Measurements from ENCODE around the gene PLCH1.
A peak's percentile ranks its signal among the peaks of the same experiment; 100 is the strongest.

Gene PLCH1

DNA sequence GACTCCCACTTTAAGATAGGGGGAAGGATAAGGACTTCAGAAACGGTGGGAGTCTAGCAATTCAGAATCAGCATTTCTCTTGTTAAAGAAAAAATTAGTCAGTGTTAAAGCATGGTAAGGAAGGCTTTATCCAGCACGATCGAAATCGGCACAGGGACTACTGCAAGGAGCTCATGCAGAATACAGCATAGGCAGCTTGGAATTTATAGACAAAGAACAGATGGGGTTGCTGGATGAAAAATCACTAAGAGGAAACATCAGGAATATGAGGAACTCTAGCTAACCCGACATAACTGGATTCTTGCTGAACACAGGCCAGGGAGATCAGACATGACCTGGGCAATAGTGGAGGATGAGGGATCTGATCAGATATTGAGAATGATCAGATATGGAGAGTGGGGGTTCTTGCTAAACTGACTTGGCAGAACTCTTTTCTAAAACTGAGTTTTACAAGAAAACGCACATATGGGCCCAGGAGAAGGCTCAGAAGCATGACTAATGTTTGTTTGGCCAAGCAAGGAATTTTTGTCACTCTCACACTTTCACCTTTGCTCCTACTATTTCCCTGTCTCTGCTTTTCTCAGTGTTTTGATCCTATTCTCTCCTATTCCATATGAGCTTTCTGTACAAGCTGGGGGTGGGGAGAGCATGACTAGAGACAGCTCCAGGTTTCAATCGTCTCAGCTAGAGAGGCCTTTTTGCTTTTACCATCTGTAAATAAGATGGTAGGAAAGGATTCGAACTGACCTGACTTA is 3.9 kb upstream of the PLCH1 start:
- Mint-ChIP-seq H3K9me3 (no peaks in the 10 kb centered on the region), H3K4me1 (peaks cover 12% of the 10 kb centered on the region), H3K27ac (no peak overlapping the region), H3K36me3 (no peaks in the 10 kb centered on the region), H3K27me3 (peaks cover 13% of the 10 kb centered on the region), H3K4me3 (no peak overlapping the region)
- ATAC-seq: no peak

DNA sequence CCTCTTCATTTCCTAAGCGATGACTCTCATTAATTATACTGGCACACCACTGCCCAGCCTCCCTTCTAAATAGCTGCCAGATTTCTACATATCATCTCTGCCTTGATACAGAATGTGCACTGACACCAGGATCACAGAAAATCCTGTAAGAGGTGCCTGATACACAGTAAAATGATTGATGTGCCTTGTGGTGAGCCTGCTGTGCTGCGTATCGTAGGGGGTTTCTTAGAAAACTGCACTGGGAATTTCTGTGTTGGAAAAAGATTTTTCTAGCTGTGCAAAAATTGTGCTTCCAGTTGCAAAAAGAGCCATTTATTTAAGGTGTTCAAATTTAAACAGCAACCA is 3.0 kb upstream of the PLCH1 start:
- no peaks in the 10 kb centered on the region for H3K9me3 Mint-ChIP-seq
- ATAC-seq: no peak
- H3K4me1 Mint-ChIP-seq: peaks cover 12% of the 10 kb centered on the region
- H3K27me3 Mint-ChIP-seq: peaks cover 16% of the 10 kb centered on the region
- H3K27ac Mint-ChIP-seq: no peak overlapping the region
- no peaks in the 10 kb centered on the region for H3K36me3 Mint-ChIP-seq
- no peak overlapping the region for H3K4me3 Mint-ChIP-seq

DNA sequence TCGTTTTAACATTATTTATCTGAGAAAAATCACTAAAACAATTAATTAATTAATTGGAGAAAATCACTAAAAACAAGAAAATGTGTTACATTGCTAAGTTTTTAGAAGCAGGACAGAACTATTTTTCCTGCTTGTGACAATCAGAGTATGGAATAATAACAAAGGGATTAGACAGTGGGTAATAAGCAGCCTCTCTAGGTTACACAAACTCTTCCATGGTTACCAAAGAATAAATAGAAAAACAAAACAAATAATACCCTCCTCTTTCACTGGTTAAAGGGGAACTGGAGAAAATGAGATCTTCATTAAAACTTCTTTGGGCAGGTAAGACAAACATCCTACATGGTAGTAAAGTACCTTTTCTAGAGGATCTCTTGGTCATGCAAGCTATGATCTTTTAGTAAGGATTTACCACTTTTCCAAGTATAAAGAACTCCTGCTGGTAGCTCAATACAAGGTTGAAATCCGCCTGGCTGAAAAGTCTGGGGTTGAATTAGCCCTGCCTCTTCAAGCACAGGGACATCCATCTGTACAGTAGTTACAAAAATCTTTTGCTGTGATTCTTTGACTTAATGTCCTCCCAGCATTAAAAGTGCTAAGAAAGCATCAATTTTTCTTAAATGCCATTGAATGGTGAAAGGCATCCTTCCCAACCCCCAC is 2.5 kb upstream of the PLCH1 start:
- Mint-ChIP-seq H3K4me1 (peaks cover 12% of the 10 kb centered on the region), H3K27me3 (peaks cover 21% of the 10 kb centered on the region), H3K4me3 (no peak overlapping the region), H3K36me3 (no peaks in the 10 kb centered on the region), H3K27ac (no peak overlapping the region), H3K9me3 (no peaks in the 10 kb centered on the region)
- ATAC-seq: no peak

DNA sequence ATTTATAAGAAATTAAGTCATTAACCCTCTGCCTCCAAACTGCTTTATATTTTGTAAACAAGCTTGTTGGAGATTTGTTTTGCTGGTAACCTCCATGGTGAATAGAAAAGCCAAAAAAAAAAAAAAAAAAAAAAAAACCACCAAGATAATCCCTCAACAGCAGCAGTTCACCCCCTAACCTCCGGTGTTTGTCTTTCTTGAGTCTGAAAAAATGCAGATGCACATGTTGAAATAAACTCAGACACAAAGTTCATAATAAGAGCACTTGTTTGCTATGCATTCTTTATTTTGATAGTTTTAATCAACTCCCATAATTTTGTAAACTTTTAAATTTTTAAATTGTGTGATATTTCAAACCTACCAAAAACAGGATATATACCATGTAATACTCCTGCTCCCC is 1.8 kb upstream of the PLCH1 start:
- ATAC-seq: no peak
- no peaks in the 10 kb centered on the region for H3K9me3 Mint-ChIP-seq
- no peak overlapping the region for H3K4me3 Mint-ChIP-seq
- no peaks in the 10 kb centered on the region for H3K36me3 Mint-ChIP-seq
- H3K4me1 Mint-ChIP-seq: peaks cover 12% of the 10 kb centered on the region
- no peak overlapping the region for H3K27ac Mint-ChIP-seq
- peaks cover 26% of the 10 kb centered on the region for H3K27me3 Mint-ChIP-seq

DNA sequence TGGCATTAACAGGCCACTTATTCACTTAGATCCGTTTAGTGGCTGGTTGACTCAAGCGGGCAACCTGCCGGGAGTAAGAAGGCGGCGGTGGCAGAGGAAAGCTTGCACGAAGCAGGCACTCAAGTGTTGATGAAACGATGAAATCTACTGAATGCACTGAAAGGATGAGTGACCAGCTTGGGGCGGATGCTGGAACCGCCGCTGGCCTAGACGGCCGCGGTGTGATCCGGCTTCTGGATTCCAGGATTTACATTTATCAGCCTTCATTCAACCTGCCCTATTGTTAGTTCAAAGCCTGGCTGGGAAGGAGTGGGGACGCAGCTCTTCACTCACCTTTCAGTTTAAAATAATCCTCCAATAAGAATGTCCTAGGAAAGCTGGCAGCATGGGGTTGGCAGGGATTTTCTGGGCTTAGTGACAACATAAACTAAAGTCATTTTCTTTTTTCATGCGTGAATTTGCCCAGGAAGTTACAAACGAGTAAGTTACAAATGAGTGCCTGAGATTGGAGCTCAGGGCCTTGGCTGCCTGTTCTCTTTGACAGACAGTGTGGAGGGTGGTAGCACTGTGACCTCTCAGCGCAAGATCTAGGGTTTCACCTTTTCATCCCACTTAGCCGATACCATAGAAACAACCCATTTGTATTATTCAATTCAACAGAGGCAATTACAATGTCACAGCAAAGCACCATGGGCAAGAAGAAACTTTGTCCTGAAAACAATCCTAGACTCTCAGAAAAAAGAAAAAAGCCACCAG is 1.1 kb upstream of the PLCH1 start:
- Mint-ChIP-seq H3K4me3 (no peak overlapping the region), H3K4me1 (peaks cover 12% of the 10 kb centered on the region)

DNA sequence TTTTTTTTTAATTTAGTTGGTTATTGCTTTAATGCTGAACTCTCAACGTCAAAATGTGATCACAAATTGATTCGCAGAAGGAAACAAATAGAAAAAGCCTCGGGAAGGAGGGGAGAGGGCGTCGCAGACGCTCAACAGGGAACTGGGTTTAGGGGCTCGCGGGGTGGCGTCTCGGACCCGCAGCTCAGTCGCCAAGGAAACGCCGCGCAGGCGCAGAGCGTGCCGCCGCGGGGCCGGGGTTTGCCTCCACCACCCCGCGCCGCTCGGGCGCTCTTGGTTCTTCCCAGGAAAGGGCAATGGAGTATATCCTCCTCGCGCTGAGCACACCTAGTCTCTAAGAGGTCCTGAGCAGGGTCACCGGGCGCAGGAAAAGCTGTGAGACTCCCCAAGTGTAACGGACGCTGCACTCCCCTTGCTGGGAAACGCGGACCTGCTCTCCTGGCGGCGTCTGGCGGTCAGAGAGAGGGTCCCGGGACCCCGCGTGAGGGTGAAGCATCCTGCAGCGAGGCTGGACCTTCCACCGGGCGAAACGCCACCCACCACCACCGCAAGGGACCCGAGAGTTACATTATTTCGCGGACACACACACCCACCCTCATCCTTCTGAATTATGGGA is 753 bp downstream of the PLCH1 start:
- peak overlapping the region; percentile 86 for H3K4me3 Mint-ChIP-seq
- no peaks in the 10 kb centered on the region for H3K36me3 Mint-ChIP-seq
- peak overlapping the region; percentile 78 for H3K27ac Mint-ChIP-seq
- peaks cover 12% of the 10 kb centered on the region for H3K4me1 Mint-ChIP-seq
- H3K27me3 Mint-ChIP-seq: peaks cover 38% of the 10 kb centered on the region
- H3K9me3 Mint-ChIP-seq: no peaks in the 10 kb centered on the region
- peak; percentile 49 for ATAC-seq

More for the DNA sequence above, 1.1 kb upstream of the PLCH1 start:
- Mint-ChIP-seq H3K27me3 (peaks cover 26% of the 10 kb centered on the region), H3K9me3 (no peaks in the 10 kb centered on the region), H3K27ac (no peak overlapping the region), H3K36me3 (no peaks in the 10 kb centered on the region)
- ATAC-seq: no peak

DNA sequence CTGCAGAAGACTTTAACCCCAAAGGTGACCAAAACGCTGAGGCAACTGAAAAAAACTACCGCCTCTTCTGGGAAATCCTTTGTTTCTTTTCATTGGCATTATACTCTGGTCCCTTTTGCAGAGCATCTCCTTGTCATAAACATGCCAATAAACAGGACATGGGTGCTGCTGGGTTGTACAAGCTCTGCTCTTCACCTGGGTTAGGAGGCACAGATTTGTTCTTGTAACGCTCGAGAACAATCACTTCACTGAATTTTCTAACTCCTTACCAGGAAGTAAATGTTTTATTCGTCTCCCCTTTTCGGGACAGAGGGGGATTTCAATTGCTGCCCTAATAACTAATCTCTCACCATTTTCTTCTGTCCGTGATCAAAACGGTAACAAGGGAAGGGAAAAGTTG is 1.3 kb downstream of the PLCH1 start:
- peak overlapping the region; percentile 78 for H3K27ac Mint-ChIP-seq

DNA sequence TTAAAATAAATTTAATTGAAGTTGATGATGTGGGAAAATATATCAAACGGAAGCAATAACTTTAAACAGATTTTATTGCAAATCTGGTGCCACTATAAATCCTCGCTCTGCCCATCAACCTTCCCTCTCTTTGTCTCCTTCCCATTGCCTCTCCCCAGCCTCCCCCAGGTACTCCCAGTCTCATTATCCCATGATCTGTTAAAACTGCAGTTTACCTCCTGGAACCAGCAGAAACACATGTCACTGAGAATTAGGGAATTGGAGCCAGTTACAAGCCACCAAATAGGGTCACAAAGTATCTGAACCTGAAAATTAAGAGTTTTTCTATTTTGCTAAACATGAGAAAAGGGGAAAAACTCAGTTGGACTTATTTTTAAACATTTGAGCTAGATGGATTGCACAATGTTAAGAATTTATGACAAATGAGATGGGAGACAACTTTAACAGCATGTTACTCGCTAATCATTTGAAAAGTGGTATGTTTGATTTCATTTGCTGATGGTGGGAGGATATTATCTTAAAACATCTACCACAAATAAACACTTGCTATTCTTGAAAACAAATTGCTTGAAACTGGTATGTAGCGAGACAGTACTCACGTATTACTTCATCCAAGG is 2.4 kb downstream of the PLCH1 start:
- peaks cover 21% of the 10 kb centered on the region for H3K4me1 Mint-ChIP-seq
- ATAC-seq: no peak
- no peaks in the 10 kb centered on the region for H3K36me3 Mint-ChIP-seq
- no peaks in the 10 kb centered on the region for H3K9me3 Mint-ChIP-seq
- no peak overlapping the region for H3K27ac Mint-ChIP-seq
- H3K4me3 Mint-ChIP-seq: no peak overlapping the region
- H3K27me3 Mint-ChIP-seq: peaks cover 49% of the 10 kb centered on the region

More for the DNA sequence above, 1.3 kb downstream of the PLCH1 start:
- H3K9me3 Mint-ChIP-seq: no peaks in the 10 kb centered on the region
- H3K4me1 Mint-ChIP-seq: peaks cover 12% of the 10 kb centered on the region
- no peaks in the 10 kb centered on the region for H3K36me3 Mint-ChIP-seq
- peak overlapping the region; percentile 86 for H3K4me3 Mint-ChIP-seq
- H3K27me3 Mint-ChIP-seq: peaks cover 39% of the 10 kb centered on the region
- no peak for ATAC-seq

DNA sequence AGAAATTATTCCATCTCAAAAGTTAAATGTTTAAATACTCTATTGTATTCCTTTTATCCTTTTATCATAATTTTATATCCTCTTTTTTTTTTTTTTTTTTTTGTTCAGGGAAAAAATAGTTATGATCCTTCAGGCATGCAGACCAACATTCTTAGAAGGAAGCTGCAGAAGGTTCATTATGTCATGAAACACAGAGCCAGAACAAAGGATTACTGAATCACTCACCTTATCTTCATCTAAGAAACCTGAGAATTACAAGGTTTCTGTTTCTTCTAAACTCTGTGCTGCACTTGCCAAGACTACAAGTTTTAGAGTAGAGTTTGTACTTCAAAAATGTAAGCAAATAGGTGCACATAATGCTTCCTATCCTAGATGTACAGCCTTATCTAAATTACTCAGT is 3.3 kb downstream of the PLCH1 start:
- Mint-ChIP-seq H3K4me3 (no peak overlapping the region), H3K27me3 (peaks cover 51% of the 10 kb centered on the region), H3K36me3 (no peaks in the 10 kb centered on the region), H3K27ac (no peak overlapping the region), H3K9me3 (no peaks in the 10 kb centered on the region), H3K4me1 (peaks cover 23% of the 10 kb centered on the region)
- ATAC-seq: no peak

DNA sequence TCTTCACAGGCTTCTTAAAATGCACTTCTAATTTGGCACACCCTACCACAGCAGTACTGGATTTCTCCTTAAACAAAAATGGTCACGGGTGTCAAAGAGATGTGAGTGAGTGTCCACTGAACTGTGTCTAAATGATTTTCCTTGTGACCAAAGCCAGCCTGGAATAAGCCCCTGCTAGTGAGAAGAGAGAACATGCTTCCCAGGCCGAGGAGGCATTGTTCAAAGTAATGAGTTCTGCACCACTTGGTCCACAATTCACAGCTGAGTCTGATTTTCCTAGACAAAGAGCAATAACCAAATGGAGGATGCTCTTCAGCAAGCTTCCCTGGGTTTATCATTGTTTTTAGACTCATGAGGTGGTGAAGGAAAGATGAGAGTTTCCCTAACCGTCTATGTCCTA is 3.8 kb downstream of the PLCH1 start:
- Mint-ChIP-seq H3K27me3 (peaks cover 51% of the 10 kb centered on the region), H3K27ac (no peak overlapping the region), H3K4me3 (no peak overlapping the region), H3K4me1 (peaks cover 23% of the 10 kb centered on the region), H3K36me3 (no peaks in the 10 kb centered on the region), H3K9me3 (no peaks in the 10 kb centered on the region)
- no peak for ATAC-seq

DNA sequence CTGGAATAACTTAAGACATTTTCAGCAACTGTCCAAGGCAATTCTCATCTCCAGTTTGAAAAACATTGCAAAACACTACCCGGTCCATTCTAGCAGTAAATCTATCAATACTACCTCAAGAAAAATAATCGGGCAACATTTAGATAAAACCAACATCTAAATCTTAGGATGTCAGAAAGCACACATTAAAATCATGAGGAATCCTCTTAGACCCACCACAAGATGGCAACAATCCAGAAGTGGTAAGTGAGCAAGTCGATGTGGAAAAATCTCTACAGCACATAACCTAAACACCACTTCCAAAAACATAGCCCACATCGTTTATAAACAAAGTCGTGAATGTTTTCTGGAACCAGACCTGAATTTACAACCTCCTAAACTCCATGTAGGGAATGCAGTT is 5.7 kb downstream of the PLCH1 start:
- Mint-ChIP-seq H3K27ac (no peak overlapping the region), H3K9me3 (no peaks in the 10 kb centered on the region), H3K4me3 (no peak overlapping the region), H3K4me1 (peaks cover 12% of the 10 kb centered on the region), H3K36me3 (no peaks in the 10 kb centered on the region), H3K27me3 (peaks cover 39% of the 10 kb centered on the region)
- ATAC-seq: no peak

DNA sequence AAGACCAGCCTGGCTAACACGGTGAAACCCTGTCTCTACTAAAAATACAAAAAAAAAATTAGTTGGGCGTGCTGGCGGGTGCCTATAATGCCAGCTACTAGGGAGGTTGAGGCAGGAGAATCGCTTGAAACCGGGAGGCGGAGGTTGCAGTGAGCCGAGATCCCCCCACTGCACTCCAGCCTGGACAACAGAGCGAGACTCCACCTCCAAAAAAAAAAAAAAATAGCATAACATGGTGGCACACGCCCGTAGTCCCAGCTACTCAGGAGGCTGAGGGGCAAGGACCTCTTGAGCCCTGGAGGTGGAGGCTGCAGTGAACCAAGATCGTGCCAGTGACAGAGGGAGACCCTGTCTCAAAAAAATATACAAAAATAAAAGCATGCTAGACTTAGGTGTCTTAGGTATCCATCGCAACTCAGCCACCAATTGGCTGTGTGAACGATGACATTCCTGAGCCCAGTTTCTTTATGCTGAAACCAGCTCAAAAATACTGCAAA is 6.2 kb downstream of the PLCH1 start:
- peaks cover 38% of the 10 kb centered on the region for H3K27me3 Mint-ChIP-seq
- H3K4me1 Mint-ChIP-seq: peaks cover 12% of the 10 kb centered on the region
- H3K4me3 Mint-ChIP-seq: no peak overlapping the region
- H3K9me3 Mint-ChIP-seq: no peaks in the 10 kb centered on the region
- H3K27ac Mint-ChIP-seq: no peak overlapping the region
- ATAC-seq: no peak
- H3K36me3 Mint-ChIP-seq: no peaks in the 10 kb centered on the region

DNA sequence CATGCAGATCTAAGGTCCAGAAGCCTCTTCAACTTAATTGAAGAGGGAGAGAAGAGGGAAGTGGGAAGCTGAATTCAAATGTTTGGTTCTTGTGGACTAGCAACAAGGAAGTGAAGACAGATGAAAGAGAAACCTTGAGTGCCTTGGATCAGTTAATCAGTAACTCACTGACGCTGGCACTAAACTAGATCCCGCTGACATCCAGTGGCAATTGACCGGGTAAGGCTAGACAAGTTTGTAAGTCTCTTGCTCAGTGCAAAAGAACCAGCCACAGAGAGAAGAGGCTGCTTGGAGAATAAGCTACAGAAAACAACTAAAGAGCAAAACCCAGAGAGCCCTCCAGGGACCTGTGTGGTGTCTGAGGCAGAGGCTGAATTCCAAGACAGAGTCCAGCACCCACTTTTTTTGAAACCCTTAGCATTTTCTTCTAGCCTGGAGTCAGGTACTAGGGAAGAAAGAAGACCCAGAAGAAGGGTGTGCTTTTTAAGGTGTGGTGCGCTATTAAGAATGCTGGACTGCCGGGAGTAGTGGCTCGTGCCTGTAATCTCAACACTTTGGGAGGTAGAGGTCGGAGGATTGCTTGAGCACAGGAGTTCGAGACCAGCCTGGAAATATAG is 6.9 kb downstream of the PLCH1 start:
- Mint-ChIP-seq H3K4me1 (peaks cover 12% of the 10 kb centered on the region), H3K27ac (peak overlapping the region; percentile 48), H3K36me3 (no peaks in the 10 kb centered on the region), H3K9me3 (no peaks in the 10 kb centered on the region), H3K4me3 (peak overlapping the region; percentile 1), H3K27me3 (peaks cover 35% of the 10 kb centered on the region)
- peak; percentile 72 for ATAC-seq

DNA sequence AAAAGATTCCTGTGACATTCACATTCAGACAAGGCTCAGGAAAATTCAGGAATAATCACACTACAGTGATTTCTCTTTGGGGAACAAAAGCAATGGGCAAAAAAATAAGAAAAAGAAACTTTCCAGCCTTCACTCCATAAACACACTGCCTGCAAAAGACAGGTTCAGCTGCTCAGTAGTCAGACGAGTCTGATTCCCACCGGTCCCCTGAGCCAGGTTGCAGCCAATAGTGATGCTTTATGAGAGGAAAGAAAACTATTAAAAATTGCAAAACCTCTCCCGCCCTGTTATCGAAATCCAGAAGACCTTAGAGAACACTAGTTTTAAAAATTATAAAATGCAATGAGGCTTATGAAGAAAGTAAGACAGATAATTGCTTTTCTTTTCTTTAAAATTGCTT is 8.5 kb downstream of the PLCH1 start:
- peaks cover 30% of the 10 kb centered on the region for H3K27me3 Mint-ChIP-seq

More for the DNA sequence above, 8.5 kb downstream of the PLCH1 start:
- Mint-ChIP-seq H3K4me1 (peaks cover 12% of the 10 kb centered on the region), H3K9me3 (no peaks in the 10 kb centered on the region), H3K36me3 (no peaks in the 10 kb centered on the region), H3K4me3 (no peak overlapping the region), H3K27ac (no peak overlapping the region)
- no peak for ATAC-seq
